Testis (tissue), 3 donors: ENCODE results near the gene INTS11. TPM values are rescaled to one million over a fixed set of nuclear protein-coding genes. Genes with fewer than 3 reads are reported as not detected.
A peak's percentile ranks its signal among the peaks of the same experiment; 100 is the strongest.

Source experiments
- DNase-seq: peaks from one replicate; pipeline ENCODE4 v3.0.0-alpha.2; 2019
- H3K27ac ChIP-seq, 2 donors: fragments of 200-600 bp; sonication (generic); one replicate each; pipeline ENCODE4 v1.5.1; 2019
- H3K27me3 ChIP-seq: fragments of 200-600 bp; sonication (generic); one replicate; pipeline ENCODE4 v1.5.1; 2019
- H3K36me3 ChIP-seq: fragments of 200-600 bp; sonication (generic); one replicate; pipeline ENCODE4 v1.5.1; 2017; ENCODE audit warnings: low read depth; ENCODE audit errors: missing control alignments
- H3K4me1 ChIP-seq: fragments of 200-600 bp; sonication (generic); one replicate; pipeline ENCODE4 v1.5.1; 2019
- H3K4me3 ChIP-seq, 2 donors: fragments of 200-600 bp; sonication (generic); one replicate each; pipeline ENCODE4 v1.5.1; 2017 to 2019
- H3K9me3 ChIP-seq: fragments of 200-600 bp; sonication (generic); one replicate; pipeline ENCODE4 v1.5.1; 2017
- POLR2A ChIP-seq: fragments of 450-650 bp; IDR thresholded peaks from one replicate; pipeline ENCODE4 v1.6.1; 2017; ENCODE audit warnings: antibody characterized with exemption, mild to moderate bottlenecking, moderate library complexity
- WGBS, 2 donors: methylation state at CpG; one replicate each; pipeline ENCODE4 v1.1.5; 2018; 5-methylcytosine and 5-hydroxymethylcytosine counted together
- intact Hi-C: fragments of 100-400 bp; cut with DNase I; formaldehyde crosslinking; loops from one replicate; pipeline ENCODE4 v1.15.1; 2023; ENCODE audit warnings: low total_unique reads
- polyA plus RNA-seq: library from polyadenylated mRNA; stranded (reverse); fragments of 350-450 nt; fragmentation: Illumina TruSeq; extraction: RNeasy Lipid Tissue Mini Kit (QIAGEN cat#74804); gene quantifications from one replicate; pipeline ENCODE4 v1.2.3, GENCODE V29; 2014; ENCODE audit warnings: low read depth, low replicate concordance; ENCODE audit not compliant: insufficient read depth
- total RNA-seq, 2 donors: library from RNA; depleted of rRNA; stranded (reverse); fragments of >200 nt; gene quantifications; one replicate each; pipeline ENCODE4 v1.2.3, GENCODE V29; 2016
- TF ChIP-seq, protein P1 (sequence below), 3 experiments: fragments of 450-650 bp in 2 of 3; fragments of 200-600 bp in 1 of 3; sonication (generic) in 1 of 3; IDR thresholded peaks; one replicate each; pipeline ENCODE4 v1.5.1; 2016 to 2019; ENCODE audit warnings: antibody characterized with exemption in 3 of 3, mild to moderate bottlenecking in 2 of 3, moderate library complexity in 1 of 3

INTS11 gene
- total and polyA plus RNA-seq, 3 donors from 2014 or later: 213 to 232 (median 220) TPM

DNA sequence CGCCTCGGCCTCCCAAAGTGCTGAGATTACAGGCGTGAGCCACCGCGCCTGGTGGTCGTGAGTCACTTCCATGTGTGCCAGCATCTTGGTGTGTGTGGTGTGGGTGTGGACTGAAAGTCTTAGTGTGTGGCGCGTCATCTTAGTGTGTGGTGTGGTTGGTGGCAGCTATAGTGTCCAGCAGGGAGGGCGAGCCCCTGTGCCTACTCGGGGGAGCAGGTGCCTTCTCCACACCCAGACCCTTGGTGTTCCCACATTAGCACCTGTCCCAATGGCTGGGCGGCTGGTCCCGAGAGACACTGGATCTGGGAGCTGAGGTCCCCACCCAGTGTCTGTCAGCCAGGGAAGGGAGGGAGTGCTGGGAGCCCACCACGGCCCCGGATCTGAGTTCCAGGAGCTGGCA, 41.5 kb downstream of the INTS11 start:
- no peak for DNase-seq
- H3K4me1 ChIP-seq: peaks cover 11% of the 10 kb centered on the region
- H3K36me3 ChIP-seq: no peaks in the 10 kb centered on the region
- no peak overlapping the region for H3K27ac ChIP-seq
- no peaks in the 10 kb centered on the region for H3K27me3 ChIP-seq
- intact Hi-C loops: no loop called here
- no peaks in the 10 kb centered on the region for H3K9me3 ChIP-seq
- TF ChIP-seq, protein P1, sequence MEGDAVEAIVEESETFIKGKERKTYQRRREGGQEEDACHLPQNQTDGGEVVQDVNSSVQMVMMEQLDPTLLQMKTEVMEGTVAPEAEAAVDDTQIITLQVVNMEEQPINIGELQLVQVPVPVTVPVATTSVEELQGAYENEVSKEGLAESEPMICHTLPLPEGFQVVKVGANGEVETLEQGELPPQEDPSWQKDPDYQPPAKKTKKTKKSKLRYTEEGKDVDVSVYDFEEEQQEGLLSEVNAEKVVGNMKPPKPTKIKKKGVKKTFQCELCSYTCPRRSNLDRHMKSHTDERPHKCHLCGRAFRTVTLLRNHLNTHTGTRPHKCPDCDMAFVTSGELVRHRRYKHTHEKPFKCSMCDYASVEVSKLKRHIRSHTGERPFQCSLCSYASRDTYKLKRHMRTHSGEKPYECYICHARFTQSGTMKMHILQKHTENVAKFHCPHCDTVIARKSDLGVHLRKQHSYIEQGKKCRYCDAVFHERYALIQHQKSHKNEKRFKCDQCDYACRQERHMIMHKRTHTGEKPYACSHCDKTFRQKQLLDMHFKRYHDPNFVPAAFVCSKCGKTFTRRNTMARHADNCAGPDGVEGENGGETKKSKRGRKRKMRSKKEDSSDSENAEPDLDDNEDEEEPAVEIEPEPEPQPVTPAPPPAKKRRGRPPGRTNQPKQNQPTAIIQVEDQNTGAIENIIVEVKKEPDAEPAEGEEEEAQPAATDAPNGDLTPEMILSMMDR (IDR thresholded peaks at IDR 0.05): no peak
- no peak for TF ChIP-seq POLR2A
- no peak overlapping the region for H3K4me3 ChIP-seq
- 88 to 91% methylated on average over 12 to 14 of the region's 14 CpGs for WGBS, 2 donors

DNA sequence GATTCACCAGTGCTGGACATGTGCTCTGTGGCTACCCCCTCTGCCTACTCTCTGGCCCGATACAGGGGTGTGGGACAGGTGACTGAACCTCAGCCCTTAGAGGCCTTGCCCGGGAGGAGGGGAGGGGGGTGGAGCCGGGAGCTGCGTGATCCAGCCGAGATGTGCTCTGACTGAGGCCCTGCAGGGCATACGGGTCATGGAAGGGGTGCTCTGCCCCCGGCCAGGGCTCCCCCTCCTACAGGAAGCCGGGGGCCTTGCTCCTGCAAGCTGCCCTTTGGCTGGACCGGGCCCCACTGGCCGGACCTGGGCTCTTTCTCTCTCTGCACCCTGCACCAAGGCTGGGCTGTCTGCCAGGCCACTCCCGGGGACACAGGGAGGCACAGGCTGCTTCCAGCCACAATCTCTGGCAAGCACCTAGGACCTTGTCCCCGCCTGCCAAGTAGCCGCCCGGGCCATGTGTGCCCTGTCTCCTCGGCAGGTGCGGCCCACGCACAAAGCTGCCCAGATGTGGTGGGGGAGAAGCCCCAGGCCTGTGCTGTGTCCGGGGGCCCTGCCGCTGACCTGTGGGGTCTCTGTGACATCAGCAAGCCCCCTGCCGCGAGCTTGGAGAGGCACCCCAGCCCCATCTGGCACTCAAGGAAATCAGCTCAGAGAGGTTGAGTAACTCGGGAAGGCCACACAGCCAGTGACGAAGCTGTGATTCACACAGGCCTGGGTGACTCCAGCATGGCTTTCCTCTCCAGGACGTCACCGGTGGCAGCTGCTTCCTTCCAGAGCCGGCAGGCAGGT, 42.7 kb downstream of the INTS11 start:
- Histone ChIP-seq H3K9me3 (no peaks in the 10 kb centered on the region), H3K4me3 (no peak overlapping the region), H3K36me3 (no peaks in the 10 kb centered on the region), H3K27me3 (no peaks in the 10 kb centered on the region), H3K27ac (peak overlapping the region in 1 of 2 donors; percentile 21), H3K4me1 (peaks cover 11% of the 10 kb centered on the region)
- DNase-seq: peak; percentile 88
- TF ChIP-seq, protein P1 (IDR thresholded peaks at IDR 0.05): no peak
- TF ChIP-seq POLR2A: no peak
- intact Hi-C loops: no loop called here
- WGBS, 2 donors: 35 to 44% methylated on average over 8 to 22 of the region's 26 CpGs

DNA sequence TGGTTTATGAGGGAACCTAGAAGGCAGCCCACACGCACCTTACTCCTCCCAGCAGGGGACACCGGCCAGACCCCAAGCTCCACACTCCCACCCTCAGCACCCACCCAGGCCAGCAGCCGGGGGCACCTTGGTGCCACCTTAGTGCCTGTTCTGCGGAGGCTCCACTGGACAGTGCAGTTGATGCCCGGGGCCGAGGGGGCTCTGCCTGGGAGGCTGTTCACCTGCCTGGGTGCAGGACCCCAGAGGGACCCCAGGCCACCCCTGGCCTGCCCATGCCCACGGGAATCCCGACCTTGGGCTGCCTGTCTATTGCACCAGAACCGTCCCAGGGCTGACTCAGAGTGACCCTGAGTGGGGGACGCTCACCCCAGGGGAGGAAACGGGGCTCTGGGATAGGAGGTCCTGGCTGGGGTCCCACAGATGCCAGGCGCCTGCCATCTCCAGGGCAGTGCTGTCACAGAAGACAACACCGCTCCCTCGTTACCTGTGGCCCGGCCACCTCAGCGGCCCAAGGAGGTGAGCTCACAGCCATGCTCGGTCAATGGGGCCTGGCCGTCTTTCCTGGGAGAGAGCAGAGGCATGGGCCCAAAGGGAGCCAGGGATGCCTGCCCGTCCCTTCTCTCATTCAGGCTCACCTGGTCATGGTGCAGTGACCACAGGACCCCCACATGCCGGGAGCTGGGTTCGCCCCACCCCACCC, 43.5 kb downstream of the INTS11 start:
- Histone ChIP-seq H3K4me3 (no peak overlapping the region), H3K27me3 (no peaks in the 10 kb centered on the region), H3K4me1 (peaks cover 11% of the 10 kb centered on the region), H3K36me3 (no peaks in the 10 kb centered on the region), H3K9me3 (no peaks in the 10 kb centered on the region), H3K27ac (no peak overlapping the region)
- 89 to 92% methylated on average over 9 to 21 of the region's 21 CpGs for WGBS, 2 donors
- no peak for TF ChIP-seq POLR2A
- TF ChIP-seq, protein P1 (IDR thresholded peaks at IDR 0.05): no peak
- intact Hi-C loops: no loop called here
- DNase-seq: no peak

DNA sequence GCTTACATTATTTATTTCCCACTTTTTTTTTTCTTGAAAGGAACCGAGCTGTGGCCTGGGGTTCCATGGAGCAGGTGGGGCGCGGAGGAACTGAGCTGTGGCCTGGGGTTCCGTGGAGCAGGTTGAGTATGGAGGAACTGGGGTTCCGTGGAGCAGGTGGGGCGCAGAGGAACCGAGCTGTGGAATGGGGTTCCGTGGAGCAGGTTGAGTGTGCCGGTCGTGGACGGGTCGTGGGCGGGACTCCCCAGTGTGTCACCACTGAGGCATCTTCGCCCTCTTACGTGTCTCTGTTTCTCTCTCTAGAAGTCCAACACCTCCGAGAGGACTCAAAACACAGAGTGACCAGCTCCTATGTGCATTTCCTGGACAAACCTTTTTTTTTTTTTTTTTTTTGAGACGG, 45.4 kb downstream of the INTS11 start:
- TF ChIP-seq POLR2A: no peak
- intact Hi-C loops: no loop called here
- DNase-seq: no peak
- no peaks in the 10 kb centered on the region for H3K27me3 ChIP-seq
- no peak overlapping the region for H3K4me3 ChIP-seq
- WGBS, 2 donors: 92 to 93% methylated on average over 17 of the region's 17 CpGs
- no peaks in the 10 kb centered on the region for H3K36me3 ChIP-seq
- peaks cover 19% of the 10 kb centered on the region for H3K4me1 ChIP-seq
- no peaks in the 10 kb centered on the region for H3K9me3 ChIP-seq
- H3K27ac ChIP-seq: no peak overlapping the region

DNA sequence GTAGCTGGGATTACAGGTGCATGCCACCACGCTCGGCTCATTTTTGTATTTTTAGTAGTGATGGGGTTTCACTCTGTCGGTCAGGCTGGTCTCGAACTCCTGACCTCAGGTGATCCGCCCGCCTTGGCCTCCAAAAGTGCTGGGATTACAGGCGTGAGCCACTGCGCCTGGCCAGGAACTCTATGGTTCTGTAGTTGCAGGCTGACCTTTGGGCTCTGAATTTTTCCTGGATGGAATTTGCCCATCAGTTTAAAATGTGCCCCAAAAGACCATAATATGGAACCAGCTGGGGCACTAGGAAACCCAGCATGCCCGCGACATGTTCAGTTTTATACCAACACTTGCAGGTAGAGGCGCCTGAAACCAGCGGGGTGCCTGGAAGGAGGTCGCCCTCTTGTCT, 45.8 kb downstream of the INTS11 start:
- intact Hi-C loops: no loop called here
- TF ChIP-seq, protein P1 (IDR thresholded peaks at IDR 0.05): no peak
- no peak for TF ChIP-seq POLR2A
- no peaks in the 10 kb centered on the region for H3K9me3 ChIP-seq
- no peak overlapping the region for H3K4me3 ChIP-seq
- H3K27ac ChIP-seq: no peak overlapping the region
- no peaks in the 10 kb centered on the region for H3K36me3 ChIP-seq
- H3K27me3 ChIP-seq: no peaks in the 10 kb centered on the region
- DNase-seq: no peak
- 94 to 97% methylated on average over 13 of the region's 13 CpGs for WGBS, 2 donors
- H3K4me1 ChIP-seq: peaks cover 19% of the 10 kb centered on the region
